Measurements from ENCODE around the gene IGLL5.

Gene IGLL5

DNA sequence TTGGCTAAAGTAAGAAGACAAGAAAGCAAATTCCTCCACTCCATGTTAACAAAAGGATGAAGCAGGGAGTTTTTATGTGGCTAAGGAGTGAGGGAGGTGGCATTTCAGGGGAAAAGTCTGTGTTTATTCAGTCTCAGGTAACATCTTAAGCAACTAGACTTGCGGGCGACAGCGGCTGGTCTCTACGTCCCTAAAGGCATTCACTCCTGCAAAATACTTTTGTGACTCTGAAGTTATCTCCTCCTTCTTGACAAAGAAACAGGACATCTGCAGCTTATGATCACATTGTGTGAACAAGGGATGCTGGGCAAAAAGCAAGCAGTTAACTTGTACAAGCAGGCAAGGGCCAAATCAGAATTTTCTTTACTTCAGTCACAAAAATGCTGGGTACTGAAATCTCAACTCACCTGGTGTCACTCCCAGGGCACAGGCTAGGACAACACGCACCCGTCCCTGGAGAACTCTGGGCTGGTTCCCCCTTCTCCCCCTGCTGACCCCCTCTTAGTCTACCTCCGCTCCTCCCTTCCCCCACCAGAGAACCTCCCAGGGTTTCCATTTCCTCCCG is 38.3 kb downstream of the IGLL5 start:
- Histone ChIP-seq H3K27me3 (ENCODE audit: control insufficient read depth in 1 of 2, insufficient read depth in 1 of 2, low read length in 2 of 2) (peaks cover 0 to 45% of the 10 kb centered on the region in 2 experiments), H3K23ac (ENCODE audit: low read length in 2 of 2) (no peak overlapping the region), H3K18ac (ENCODE audit: low read depth in 1 of 2, low read length in 2 of 2) (no peak overlapping the region), H3K4me2 (ENCODE audit: low read length, poor library complexity, severe bottlenecking) (no peak overlapping the region), H3K27ac (ENCODE audit: low read length, poor library complexity, severe bottlenecking) (no peak overlapping the region), H4K91ac (ENCODE audit: low read length) (no peak overlapping the region), H2BK12ac (ENCODE audit: low read length in 2 of 2) (no peak overlapping the region), H4K8ac (ENCODE audit: low read length) (no peak overlapping the region), H2AFZ (ENCODE audit: low read depth, low read length) (no peak overlapping the region), H3K4ac (ENCODE audit: low read depth in 1 of 2, low read length in 2 of 2) (no peak overlapping the region), H3K79me1 (replicated peaks; ENCODE audit: low read length, poor library complexity, severe bottlenecking) (no peaks in the 10 kb centered on the region), H2BK15ac (ENCODE audit: low read depth, poor library complexity, severe bottlenecking) (no peak overlapping the region), H3K4me3 (ENCODE audit: insufficient read depth in 1 of 2, low read depth in 1 of 2, low read length in 2 of 2) (no peak overlapping the region), H2AK5ac (ENCODE audit: low read length, severe bottlenecking) (no peak overlapping the region), H3K36me3 (ENCODE audit: control insufficient read depth in 1 of 2, insufficient read depth in 2 of 2, low read depth in 1 of 2, low read length in 2 of 2) (no peaks in the 10 kb centered on the region), H3K4me1 (ENCODE audit: control insufficient read depth, insufficient read depth, low read depth, low read length) (no peaks in the 10 kb centered on the region), H2BK120ac (ENCODE audit: low read depth, low read length) (no peak overlapping the region), H2BK5ac (ENCODE audit: low read depth, low read length, poor library complexity, severe bottlenecking) (no peak overlapping the region), H3K14ac (ENCODE audit: low read length in 2 of 2) (no peak overlapping the region), H3K9me3 (ENCODE audit: control insufficient read depth, low read length) (peaks cover 3% of the 10 kb centered on the region), H3K9ac (ENCODE audit: low read length) (no peak overlapping the region)
- whole genome bisulfite sequencing: 85% methylated on average over 7 of the region's 8 CpGs
- DNase-seq: no peak

DNA sequence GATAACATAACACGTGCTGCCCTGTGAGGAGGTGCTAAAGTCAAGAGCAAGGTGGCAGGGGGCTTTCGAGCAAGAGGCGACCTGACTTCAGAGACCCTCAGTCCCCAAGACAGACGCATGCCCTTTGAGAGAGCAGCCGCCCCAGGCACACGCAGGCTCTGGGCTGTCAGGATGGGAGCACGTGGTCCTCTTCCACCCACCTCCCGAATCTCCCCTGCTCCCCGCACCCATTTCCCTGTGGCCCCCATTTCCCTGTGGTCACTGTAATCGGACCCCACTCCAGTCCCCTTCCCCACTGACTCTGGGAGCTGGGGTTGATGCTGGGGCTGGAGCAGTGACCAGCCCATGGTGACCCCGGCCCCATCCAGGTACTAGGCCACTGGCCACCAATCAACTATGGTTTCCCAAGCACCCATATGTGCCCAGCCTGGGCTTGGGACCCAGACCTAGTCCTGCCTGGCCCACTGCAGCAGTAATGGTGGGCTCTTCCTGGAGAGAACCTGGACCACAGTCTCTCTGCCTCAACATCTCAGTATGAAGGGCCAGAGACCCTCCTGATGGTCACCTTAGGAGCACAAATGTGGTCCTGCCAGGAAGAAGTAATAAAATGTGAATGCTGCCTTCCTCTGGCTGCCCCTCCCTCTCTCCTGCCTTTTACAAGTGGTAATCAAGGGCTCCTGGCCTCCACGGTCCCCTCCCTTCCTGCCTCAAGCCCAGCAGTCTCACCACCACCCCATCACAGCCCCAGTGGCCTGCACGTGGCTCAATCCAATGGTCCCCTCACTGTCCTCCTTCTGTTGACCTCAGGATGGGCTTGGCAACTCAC is 39.0 kb downstream of the IGLL5 start:
- WGBS: 69% methylated on average over 13 of the region's 13 CpGs

DNA sequence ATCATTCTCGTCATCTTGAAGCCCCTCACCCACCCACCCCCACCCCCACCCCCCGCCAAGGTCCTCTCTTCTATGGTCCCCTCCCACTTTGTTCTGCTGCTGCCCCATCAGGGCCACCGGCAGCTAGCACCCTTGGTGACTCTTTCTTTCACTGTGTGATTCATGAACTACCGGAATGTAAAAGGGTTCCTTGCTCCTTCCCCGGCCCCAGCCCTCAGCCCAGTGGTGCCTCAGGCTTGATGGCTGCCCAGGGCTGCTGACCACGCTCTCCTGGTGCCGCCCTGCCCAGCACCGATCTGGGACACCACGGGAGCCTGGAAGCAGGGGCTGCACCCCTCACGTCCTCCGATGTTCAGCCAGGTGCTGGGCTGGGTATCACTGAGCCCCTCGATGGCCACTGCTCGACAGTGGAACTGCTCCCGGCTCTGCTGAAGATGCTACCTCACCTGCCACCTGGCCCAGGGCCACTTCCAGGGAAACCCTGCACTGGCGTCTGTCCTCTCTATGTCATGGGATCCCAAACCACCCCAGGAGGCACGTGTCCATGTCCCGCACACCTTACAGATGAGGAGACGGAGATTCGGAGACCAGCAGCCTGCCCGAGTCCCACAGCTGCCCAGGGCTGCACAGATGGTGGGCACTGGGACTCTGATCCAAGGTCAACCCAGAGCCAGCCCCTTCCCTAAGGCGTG is 39.7 kb downstream of the IGLL5 start:
- H3K4me3 ChIP-seq (ENCODE audit: insufficient read depth in 1 of 2, low read depth in 1 of 2, low read length in 2 of 2): no peak overlapping the region
- DNase-seq: no peak
- peaks cover 3% of the 10 kb centered on the region for H3K9me3 ChIP-seq (ENCODE audit: control insufficient read depth, low read length)
- H2BK120ac ChIP-seq (ENCODE audit: low read depth, low read length): no peak overlapping the region
- H3K14ac ChIP-seq (ENCODE audit: low read length in 2 of 2): no peak overlapping the region
- no peak overlapping the region for H2BK15ac ChIP-seq (ENCODE audit: low read depth, poor library complexity, severe bottlenecking)
- H3K4ac ChIP-seq (ENCODE audit: low read depth in 1 of 2, low read length in 2 of 2): no peak overlapping the region
- no peaks in the 10 kb centered on the region for H3K4me1 ChIP-seq (ENCODE audit: control insufficient read depth, insufficient read depth, low read depth, low read length)
- H3K9ac ChIP-seq (ENCODE audit: low read length): no peak overlapping the region
- H3K27ac ChIP-seq (ENCODE audit: low read length, poor library complexity, severe bottlenecking): no peak overlapping the region
- H2BK5ac ChIP-seq (ENCODE audit: low read depth, low read length, poor library complexity, severe bottlenecking): no peak overlapping the region
- no peak overlapping the region for H3K18ac ChIP-seq (ENCODE audit: low read depth in 1 of 2, low read length in 2 of 2)
- H2BK12ac ChIP-seq (ENCODE audit: low read length in 2 of 2): no peak overlapping the region
- no peak overlapping the region for H3K4me2 ChIP-seq (ENCODE audit: low read length, poor library complexity, severe bottlenecking)
- no peak overlapping the region for H2AFZ ChIP-seq (ENCODE audit: low read depth, low read length)
- no peak overlapping the region for H4K8ac ChIP-seq (ENCODE audit: low read length)
- no peaks in the 10 kb centered on the region for H3K79me1 ChIP-seq (replicated peaks; ENCODE audit: low read length, poor library complexity, severe bottlenecking)
- H3K23ac ChIP-seq (ENCODE audit: low read length in 2 of 2): no peak overlapping the region
- no peak overlapping the region for H2AK5ac ChIP-seq (ENCODE audit: low read length, severe bottlenecking)
- WGBS: 82% methylated on average over 20 of the region's 21 CpGs
- peaks cover 0 to 33% of the 10 kb centered on the region in 2 experiments for H3K27me3 ChIP-seq (ENCODE audit: control insufficient read depth in 1 of 2, insufficient read depth in 1 of 2, low read length in 2 of 2)
- H4K91ac ChIP-seq (ENCODE audit: low read length): no peak overlapping the region
- H3K36me3 ChIP-seq (ENCODE audit: control insufficient read depth in 1 of 2, insufficient read depth in 2 of 2, low read depth in 1 of 2, low read length in 2 of 2): no peaks in the 10 kb centered on the region

More for the DNA sequence above, 39.0 kb downstream of the IGLL5 start:
- no peak overlapping the region for H2BK5ac ChIP-seq (ENCODE audit: low read depth, low read length, poor library complexity, severe bottlenecking)
- no peak overlapping the region for H3K23ac ChIP-seq (ENCODE audit: low read length in 2 of 2)
- H2BK120ac ChIP-seq (ENCODE audit: low read depth, low read length): no peak overlapping the region
- no peak overlapping the region for H2AFZ ChIP-seq (ENCODE audit: low read depth, low read length)
- no peak overlapping the region for H2BK12ac ChIP-seq (ENCODE audit: low read length in 2 of 2)
- H4K8ac ChIP-seq (ENCODE audit: low read length): no peak overlapping the region
- no peaks in the 10 kb centered on the region for H3K4me1 ChIP-seq (ENCODE audit: control insufficient read depth, insufficient read depth, low read depth, low read length)
- peak overlapping the region; percentile 31 for H4K91ac ChIP-seq (ENCODE audit: low read length)
- no peaks in the 10 kb centered on the region for H3K36me3 ChIP-seq (ENCODE audit: control insufficient read depth in 1 of 2, insufficient read depth in 2 of 2, low read depth in 1 of 2, low read length in 2 of 2)
- no peak overlapping the region for H3K4me2 ChIP-seq (ENCODE audit: low read length, poor library complexity, severe bottlenecking)
- no peak overlapping the region for H3K4ac ChIP-seq (ENCODE audit: low read depth in 1 of 2, low read length in 2 of 2)
- no peak overlapping the region for H3K9ac ChIP-seq (ENCODE audit: low read length)
- no peak for DNase-seq
- no peak overlapping the region for H2AK5ac ChIP-seq (ENCODE audit: low read length, severe bottlenecking)
- peaks cover 3% of the 10 kb centered on the region for H3K9me3 ChIP-seq (ENCODE audit: control insufficient read depth, low read length)
- H3K27me3 ChIP-seq (ENCODE audit: control insufficient read depth in 1 of 2, insufficient read depth in 1 of 2, low read length in 2 of 2): peaks cover 0 to 38% of the 10 kb centered on the region in 2 experiments
- H3K4me3 ChIP-seq (ENCODE audit: insufficient read depth in 1 of 2, low read depth in 1 of 2, low read length in 2 of 2): no peak overlapping the region
- H3K14ac ChIP-seq (ENCODE audit: low read length in 2 of 2): no peak overlapping the region
- H3K79me1 ChIP-seq (replicated peaks; ENCODE audit: low read length, poor library complexity, severe bottlenecking): no peaks in the 10 kb centered on the region
- no peak overlapping the region for H3K18ac ChIP-seq (ENCODE audit: low read depth in 1 of 2, low read length in 2 of 2)
- no peak overlapping the region for H3K27ac ChIP-seq (ENCODE audit: low read length, poor library complexity, severe bottlenecking)
- H2BK15ac ChIP-seq (ENCODE audit: low read depth, poor library complexity, severe bottlenecking): no peak overlapping the region

All from mesenchymal stem cell (in vitro differentiated cells and primary cell).